NCI-H128 (cell line): ENCODE data around the gene CD93.

Experiments used
- DNase-seq: peaks from one replicate; lab custom pipeline; 2025; ENCODE audit not compliant: unreplicated experiment; lab: John Stamatoyannopoulos, UW

The CD93 gene

DNA sequence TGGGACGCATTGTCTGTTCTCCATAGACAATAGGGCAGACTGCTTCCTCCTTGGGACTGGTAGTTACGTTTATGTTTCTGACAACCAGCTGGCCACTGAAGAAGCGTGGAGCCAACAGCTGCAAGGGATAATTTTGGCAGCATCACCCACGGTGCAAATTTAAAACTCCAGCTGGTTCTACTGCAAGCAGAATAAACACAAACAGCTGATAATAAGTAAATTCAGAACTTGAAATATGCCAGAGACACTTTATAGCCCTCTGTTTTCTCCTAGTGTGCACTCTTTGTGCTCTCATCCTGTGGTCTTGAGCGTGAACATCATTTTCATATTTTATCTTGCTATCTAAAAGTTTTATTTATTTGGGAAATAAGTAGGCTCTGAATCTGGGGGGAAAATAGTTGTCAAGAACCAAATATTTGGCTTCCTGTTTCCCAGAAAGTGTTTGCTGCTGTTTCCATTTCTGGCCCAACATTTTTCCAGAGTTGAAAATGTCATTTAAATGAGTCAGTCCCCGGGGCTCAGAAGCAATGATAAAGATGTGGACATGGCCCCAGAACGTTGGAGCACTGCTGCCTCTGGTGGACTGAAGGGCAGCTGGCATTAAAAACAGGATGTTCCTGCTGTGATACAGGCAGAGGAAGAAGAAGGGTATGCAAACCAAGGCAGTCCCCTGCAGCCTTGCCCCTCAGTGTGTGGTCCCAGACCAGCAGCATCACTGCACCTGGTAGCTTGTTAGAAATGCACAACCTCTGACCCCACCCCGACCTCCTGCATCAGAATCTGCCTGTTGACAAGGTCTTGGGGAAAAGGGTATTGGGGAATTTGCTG, 24.2 kb downstream of the CD93 start:
- DNase-seq: no peak

DNA sequence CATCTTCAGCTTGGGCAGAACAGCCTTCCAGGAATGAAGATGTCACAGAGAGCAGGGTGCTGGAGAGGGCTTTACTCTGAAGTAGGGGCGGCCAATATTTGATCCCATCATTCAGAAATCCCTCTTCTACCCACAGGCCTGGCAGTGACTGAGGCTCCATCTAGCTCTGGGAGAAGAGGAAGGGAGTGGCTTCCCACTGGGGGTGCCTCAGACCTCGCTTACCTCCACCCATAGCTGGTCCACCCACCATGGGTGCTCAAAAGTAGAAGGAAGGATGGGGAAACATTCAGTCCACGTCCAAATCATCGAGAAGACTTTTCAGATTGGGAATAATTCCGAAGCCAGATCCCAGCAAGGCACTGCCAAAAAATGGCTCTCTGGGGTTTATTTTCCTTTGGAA, 24.9 kb downstream of the CD93 start:
- no peak for DNase-seq

DNA sequence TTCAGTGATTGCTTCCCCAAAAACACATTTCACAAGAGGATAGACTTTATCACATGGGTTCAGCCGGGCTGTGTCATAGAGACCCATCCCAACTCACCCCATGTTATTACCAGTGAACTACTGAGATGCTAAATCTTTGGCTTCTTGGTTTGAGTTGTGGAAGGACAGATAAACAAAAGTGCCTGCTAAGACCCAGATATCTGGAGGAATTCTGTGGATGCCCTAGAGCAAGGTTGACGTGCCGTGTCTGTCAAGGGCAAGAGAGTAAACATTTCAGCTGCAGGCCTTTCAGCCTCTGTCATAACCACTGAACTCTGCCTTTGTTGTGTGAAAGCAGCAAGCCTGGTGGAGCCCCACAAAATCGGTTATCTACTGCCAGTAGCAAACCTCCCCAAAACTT, 25.5 kb downstream of the CD93 start:
- DNase-seq: no peak

DNA sequence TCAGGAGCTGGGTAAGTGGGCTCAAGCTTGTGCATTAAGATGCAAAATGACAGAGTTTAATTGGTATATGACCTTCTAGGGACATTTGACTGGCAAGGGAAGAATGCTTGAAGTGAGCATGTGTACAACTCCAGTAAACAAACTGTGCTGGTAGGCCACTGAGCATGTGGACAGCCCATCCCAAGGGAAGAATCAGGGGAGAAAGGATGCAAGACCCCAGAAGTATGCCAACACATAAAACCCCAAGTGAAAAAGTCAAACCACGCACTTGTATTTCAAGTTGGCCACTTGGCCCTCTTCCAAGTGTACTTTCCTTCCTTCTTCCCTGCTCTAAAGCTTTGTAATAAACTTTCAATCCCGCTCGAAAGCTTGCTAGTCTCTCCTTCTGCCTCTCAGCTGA, 26.3 kb downstream of the CD93 start:
- DNase-seq: no peak

DNA sequence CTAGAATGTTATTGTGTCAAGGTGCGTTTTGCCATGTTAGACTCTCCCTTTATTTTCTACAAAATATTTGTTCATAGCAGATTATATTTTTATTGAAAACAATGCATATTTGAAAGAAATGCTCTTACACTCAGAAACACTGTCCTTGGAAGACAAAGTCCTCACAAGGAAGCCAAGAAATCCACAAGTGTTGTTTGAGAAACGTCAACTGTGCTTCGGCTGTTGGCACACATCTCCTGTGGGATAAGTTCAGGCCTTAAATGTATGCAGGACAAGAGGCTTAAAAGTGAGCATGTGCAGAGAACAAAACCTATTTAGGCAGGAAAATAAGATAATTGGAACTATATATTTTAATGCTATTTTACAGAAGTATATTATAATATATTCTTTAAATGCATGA, 27.1 kb downstream of the CD93 start:
- no peak for DNase-seq

DNA sequence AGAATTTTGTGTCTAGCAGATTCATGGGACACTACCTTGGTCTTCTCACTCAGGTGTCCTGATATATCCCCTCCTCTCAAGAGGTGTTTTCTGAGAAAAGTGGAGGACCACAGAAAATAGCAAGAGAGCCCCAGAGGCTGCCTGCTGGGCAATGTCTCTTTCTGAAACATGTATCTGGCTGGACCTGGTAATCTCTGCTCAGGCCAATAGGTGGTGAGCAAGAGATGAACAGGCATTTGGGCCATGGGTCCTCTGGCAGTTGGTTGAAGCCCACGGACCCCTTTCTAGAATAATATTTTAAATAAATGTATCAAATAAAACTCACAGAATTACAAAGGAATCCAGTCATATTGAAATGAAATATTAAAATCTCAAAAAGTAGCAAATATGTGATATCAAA, 27.9 kb downstream of the CD93 start:
- no peak for DNase-seq

DNA sequence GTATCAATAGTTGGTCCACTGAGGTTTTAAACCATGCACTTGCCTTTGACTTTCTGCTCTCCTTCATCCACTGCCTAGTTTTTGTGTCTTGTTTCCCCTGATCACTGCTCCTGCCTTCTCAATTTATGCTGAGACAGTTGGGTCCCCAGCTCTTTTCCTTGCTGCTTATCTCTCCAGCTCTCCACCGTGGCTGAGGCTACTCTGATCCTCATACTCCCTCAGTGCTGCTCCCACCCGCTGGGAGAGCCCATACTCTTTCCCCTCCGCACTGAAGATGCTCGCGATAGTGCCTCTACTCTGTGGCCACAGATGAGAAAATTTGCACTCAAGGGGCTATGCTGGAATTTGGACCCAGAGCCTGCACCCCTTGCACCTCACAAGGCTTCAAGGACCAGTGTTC, 33.2 kb downstream of the CD93 start:
- DNase-seq: no peak

DNA sequence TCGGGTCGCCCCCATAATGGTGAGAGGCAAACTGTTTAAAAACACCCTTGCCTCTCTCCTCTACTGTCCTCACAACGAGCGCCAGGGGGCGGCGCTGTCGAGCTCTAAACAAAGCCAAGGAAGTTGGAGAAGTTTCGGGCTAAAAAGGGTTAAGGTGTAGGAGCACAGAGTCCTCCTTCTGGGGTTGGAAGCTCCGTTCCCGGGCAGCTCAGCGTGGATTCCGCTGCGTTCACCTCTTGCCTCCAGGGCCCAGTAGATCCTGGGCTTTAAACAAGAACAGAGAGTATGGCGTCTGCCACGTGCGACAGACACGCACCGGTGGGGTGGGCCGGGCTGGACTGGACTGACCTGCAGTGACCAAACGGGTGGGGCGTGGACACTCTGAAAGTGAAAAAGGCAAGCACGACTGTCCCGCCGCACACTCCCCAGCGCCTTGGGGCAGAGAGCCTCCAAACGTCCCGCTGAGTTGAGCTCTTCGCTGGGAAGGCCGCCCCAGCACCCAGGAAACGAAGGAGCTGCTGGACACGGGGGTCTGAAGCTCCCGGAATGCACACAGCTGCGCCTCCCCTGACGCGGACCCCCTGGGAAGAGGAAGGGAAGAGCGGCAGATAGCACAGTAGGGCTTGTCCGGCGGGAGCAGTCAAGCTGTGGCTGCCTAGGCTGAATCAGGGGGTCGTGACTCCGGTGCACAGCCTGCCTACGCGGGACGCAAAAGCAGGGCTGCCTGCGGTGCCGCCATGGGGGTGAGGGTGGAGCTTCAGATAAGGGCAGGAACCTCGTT, 35.1 kb downstream of the CD93 start:
- DNase-seq: no peak

DNA sequence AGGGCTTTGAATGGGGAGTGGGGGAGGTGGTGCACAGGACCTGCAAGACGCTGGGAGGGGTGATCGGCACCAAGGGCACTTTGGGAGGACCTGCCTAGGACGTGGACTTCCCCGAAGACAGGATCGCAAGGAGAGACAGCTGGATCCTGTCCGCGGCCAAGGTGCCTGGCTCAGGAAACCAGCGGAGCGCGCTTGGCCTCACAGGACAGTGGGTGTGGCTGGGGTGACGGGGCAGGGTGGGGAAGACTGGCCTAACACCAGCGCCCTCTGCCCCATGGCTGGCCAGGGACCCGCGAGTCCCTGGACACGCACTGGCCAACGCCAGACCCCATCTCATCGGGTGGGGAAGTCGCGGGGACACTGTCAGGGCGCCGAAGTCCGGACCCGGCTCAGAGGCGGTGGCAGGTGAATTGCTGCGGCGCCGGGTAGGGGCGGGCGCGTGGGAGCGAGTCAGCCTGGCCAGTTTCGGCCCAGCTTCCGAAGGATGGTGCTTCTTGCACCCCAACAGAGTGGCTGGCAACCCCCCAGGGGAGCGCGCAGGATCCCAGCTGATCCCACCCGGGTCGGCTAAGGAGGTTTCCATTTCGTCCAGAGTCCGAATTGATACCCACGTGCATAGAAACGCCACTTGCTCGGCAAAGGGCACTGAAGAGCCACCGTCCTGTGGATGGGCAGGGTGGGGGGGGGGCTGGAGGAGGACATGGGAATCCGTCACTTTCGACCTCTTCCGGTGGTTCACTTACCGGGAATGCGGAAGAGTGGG, 35.9 kb downstream of the CD93 start:
- DNase-seq: no peak

DNA sequence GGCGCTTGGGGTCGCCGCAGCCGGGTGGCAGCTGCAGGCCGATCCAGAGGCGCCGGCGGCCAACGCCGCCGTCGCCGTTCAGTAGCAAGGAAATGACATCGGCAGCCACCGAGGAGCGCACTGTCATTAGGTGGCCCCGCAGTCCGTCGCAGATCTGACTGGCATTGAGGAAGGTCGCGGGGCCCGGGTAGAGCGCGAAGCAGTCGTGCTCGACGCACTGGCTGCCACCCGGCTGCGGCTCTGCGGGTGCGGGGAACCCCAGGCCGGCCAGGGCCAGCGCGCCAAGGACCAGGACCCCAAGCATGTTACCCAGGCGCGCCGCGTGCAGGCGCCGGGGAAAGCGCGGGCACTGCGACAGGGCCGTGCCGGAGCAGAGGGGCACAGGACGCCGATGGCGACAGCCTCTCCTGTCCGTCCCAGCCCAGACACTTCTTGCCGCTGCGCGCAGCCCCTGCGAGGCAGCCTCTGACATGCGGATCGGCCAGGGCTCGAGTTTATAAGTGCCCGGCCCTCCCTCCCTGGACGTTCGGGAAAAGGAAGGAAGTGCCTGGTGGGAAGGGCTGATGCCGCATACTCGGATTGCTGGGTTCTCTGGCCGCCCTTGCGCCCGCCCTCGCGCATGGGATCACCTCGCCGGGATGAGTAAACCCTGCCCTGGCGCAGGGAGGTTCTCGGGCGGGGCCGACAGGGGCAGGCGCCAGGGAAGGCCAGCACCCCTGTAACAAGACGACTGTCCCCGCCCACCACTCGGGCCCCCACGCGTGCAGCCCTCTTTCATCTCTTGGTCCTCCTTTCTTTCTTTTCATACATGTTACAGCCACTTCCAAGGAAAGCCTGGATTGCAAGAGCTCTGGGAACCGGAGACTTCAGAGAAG, 36.7 kb downstream of the CD93 start, which contains the start of gene THBD:
Gene THBD (minus strand): TSS at position 472 of the 875 bp plus-strand sequence. CDS start 168 bp downstream, at position 304.
- no peak for DNase-seq

DNA sequence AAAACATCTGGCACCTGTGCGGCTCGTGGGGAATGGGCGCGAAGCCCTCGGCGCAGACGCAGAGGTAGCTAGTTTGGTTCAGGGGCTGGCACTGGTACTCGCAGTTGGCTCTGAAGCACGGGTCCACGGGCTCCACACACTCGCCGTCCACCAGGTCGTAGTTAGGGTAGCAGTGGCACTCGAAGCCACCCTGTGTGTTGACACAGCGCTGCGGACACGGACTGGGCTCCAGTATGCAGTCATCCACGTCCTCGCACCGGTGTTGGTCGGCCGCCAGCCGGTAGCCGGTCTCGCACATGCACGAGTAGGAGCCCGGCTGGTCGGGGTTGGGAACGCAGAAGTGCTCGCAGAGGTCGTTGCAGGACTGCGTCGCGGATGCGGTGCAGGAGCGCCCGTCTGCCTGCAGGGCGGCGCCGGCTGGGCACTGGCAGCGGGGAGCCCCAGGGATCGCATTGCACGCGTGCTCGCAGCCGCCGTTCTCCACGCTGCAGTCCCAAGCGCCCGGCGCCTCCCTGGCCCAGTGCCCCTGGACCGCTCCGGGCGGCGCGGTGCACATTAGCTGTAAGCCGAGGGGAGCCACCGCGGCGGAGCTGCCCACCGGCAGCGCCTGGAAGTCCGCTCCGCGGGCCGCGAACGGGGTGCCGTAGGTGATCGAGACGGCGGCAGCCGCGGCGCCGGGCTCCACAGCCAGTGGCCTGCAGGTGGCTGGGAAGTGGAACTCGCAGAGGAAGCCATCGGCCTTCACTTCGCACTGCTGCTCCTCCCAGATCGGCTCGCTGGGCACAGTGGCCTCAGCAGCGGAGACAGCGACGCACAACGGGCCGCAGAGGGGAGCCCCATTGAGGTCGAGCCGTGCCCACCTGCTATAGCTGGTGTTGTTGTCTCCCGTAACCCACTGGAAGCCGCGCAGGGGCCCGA, 37.6 kb downstream of the CD93 start:
- no peak for DNase-seq

DNA sequence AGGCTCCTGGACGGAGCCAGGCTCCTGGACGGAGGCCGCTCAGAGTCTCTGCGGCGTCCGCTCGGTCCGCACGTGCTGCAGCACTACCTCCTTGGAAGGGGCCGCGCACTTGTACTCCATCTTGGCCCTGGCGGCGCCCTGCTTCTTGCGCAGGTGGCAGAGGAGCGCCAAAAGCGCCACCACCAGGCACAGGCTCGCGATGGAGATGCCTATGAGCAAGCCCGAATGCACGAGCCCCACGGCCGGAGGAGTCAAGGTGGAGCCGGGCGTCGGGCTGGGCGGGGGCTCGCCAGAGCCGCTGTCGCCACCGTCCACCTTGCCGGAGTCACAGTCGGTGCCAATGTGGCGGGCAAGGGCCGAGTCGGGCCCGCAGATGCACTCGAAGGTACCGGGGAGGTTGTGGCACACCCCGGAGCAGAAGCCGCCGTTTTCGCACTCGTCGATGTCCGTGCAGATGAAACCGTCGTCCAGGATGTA, 38.3 kb downstream of the CD93 start:
- no peak for DNase-seq

DNA sequence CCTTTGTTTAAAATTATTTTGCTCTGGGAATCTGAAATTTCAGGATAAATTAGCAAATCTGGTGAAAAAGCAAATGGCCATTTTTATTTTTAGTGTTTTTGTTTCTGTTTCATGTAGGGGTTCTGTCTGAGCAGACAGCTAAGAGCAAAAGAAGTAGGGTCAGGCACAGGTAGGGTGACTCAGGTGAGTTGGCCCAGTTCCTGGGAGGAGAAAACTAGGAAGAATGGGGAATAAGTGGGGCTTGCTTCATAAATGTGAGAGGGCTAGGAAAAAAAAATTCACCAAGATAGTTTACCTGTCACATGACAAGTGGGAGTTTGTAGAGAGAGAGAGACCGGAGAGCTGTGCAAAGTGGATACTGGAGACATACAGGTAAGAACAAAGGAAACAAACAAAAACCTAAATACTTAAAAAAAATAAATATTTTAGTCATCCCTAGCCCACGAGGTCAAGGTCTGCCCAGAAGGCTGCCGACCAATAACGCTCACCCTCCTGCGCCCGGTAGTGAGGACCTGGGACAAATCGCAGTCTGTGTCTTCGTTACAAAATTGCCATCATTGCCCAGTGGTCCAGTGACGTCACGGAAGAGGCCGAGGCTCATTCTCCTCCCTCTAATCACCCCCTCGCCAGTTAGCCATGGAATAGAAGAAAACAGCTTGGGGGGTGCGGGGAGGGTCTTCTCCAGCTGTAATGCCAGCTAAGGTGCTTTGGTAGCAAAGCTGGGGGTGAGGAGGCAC, 39.0 kb downstream of the CD93 start:
- no peak for DNase-seq

DNA sequence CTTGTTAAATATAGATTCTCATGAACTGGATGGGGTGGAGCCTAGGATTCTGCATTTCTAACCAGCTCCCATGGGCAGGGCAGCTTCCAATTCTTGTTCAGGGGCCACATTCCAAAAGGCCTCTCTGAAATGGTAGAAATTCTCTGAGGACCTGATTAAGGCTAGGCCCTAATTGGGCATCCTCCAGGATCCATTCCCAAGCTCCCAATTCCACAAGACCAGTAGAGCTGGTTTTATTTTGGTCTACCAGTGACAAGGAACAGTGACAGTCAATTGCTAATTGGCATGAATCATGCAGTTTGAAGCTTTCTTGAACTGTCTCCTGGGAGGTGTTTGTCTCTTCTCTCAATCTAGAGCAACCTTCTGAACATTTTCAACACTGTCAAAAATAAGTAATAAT, 39.7 kb downstream of the CD93 start:
- DNase-seq: no peak

DNA sequence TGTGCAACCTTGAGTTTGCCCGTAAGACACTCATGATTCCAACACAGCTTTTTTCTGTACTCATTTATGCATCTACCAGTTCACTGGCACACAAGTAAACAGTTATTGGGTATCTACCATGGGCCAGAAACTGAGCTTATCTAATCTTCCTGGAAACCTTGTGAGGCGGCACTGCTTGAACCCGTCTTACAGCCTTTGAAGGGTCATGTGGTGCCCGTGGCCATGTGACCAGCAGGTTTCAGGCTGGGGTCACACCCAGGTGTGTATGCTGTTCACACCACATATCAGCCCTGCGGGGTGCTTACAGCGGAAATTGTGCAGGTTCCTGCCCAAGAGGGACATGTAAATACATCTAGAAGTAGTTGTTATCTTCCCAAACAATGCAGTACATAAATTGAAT, 42.7 kb downstream of the CD93 start:
- no peak for DNase-seq

DNA sequence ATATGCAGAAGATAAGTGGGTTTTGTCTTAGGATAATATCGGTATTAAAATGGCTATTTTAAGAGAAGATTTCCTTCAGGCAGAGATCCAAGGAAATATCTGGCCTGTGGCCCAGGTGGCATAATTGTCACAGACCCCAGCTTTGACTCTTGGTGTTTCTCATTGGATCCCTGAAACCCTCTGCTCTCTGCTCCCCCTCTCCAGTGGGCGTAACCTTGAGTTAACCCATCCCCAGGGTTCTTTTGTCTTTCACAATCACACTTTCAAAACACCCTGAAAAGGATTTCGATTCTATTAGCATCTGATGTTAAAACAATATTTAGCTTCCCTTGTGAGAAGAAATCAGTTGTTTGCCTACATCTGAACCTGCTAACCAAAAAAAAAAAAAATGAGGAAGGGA, 43.9 kb downstream of the CD93 start:
- no peak for DNase-seq

DNA sequence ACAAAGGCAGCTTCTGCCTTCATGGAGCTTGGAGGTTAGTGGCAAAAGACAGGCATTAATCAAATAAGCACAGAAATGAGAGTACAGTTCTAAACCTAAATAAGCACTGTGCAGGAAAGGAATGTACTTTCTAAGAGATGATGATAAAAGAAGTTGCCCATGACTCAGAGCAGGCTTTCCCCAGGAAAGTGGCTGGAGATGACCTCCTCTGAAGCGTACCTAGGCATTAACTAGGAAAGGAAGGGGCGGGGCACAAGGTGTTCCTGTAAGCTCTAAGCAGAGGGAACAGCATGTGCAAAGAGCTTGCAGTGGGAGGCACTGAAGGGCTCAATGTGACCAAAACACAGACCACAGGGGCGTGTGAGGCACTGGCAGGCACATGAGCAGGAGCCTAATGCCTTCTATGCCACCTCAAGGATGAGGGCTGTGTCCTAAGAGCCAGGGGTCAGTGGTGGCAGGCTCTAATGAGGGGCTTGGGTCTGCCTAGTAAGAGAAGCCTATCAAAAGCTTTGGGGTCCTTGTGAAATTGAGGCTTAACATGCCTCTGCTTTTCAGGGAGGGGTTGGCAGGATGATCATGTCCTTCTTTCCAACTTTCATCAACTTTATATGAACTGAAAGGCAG, 46.1 kb downstream of the CD93 start:
- DNase-seq: no peak

DNA sequence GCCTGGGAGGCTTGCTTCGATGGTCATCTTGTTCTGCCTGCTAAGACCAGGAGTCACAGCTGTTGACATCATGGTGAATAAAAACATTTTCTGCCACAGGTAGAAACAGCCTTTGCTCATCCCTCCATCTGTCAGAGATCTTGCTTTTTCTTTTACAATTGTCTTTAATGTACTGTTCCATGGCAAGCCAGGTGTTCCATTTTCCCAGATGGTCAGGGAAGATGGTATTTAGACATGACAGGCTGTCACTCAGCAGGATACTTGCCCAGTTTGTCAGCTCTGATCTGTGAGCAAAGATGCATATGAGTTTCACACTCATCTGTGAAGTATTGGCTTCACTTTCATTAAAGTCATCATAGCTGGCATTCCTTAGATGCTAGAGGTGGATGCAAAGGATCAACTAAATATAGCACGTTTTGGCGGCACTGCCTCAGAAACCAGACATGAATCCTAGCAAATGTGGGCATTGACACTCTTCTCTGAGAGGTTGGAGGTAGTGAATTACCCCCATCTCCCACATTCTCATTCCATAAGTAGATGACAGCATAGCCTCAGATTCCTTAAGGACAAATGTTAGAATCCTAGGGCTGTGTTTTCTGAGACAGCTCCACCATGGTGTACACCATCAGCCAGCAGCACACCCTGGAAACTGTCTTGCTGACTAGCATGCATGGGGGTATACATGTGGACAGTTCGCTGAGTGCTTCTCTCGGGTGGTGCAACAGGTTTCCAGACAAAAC, 46.8 kb downstream of the CD93 start:
- no peak for DNase-seq
